HG03571 (cell line): Measurements from ENCODE around the gene COX8C.

Experiments used
- ATAC-seq: cut with Tn5 transposase; IDR thresholded peaks from one replicate; pipeline ENCODE4 v1.9.1; 2021; ENCODE audit not compliant: unreplicated experiment

The COX8C gene

GRCh38 chr14:93346926-93347721 lies at the start of gene COX8C:
Gene COX8C (plus strand): TSS chr14:93347182. CDS start chr14:93347269, 87 bp downstream.
- no peak for ATAC-seq

GRCh38 chr14:93299416-93299815 lies 47.6 kb upstream of the COX8C start:
- ATAC-seq = no peak

GRCh38 chr14:93299866-93300265 lies 47.1 kb upstream of the COX8C start:
- no peak for ATAC-seq

- ATAC-seq = no peak
These were observed 45.0 kb upstream of the COX8C start for GRCh38 chr14:93301821-93302447.

GRCh38 chr14:93302688-93303581 lies 44.0 kb upstream of the COX8C start:
- ATAC-seq = no peak

GRCh38 chr14:93303659-93304058 lies 43.3 kb upstream of the COX8C start:
- ATAC-seq = no peak

- ATAC-seq = no peak
These were observed 42.2 kb upstream of the COX8C start for GRCh38 chr14:93304771-93305170.

- ATAC-seq = no peak
These were observed 41.1 kb upstream of the COX8C start for GRCh38 chr14:93305725-93306418.

GRCh38 chr14:93306812-93307211 lies 40.2 kb upstream of the COX8C start:
- ATAC-seq = no peak

GRCh38 chr14:93308686-93309345 lies 38.2 kb upstream of the COX8C start:
- no peak for ATAC-seq

- no peak for ATAC-seq
These were observed 37.5 kb upstream of the COX8C start for GRCh38 chr14:93309427-93309966.

- ATAC-seq = no peak
These were observed 35.9 kb upstream of the COX8C start for GRCh38 chr14:93311082-93311481.

GRCh38 chr14:93315575-93315974 lies 31.4 kb upstream of the COX8C start:
- no peak for ATAC-seq

GRCh38 chr14:93316716-93317115 lies 30.3 kb upstream of the COX8C start:
- ATAC-seq = no peak

GRCh38 chr14:93317210-93317874 lies 29.6 kb upstream of the COX8C start:
- ATAC-seq = no peak

GRCh38 chr14:93317875-93318807 lies 28.8 kb upstream of the COX8C start:
- ATAC-seq = no peak

- no peak for ATAC-seq
These were observed 28.1 kb upstream of the COX8C start for GRCh38 chr14:93318927-93319326.

- no peak for ATAC-seq
These were observed 27.5 kb upstream of the COX8C start for GRCh38 chr14:93319494-93319893.
